AG04450 (cell line): ENCODE measurements around the gene C22orf15. TPM values are rescaled to one million over a fixed set of nuclear protein-coding genes. Genes with fewer than 3 reads are reported as not detected.

ENCODE experiments used
- CTCF ChIA-PET: fragments of 300-600, 350-600 bp; formaldehyde crosslinking; extraction: SDS; loops from one replicate; lab custom pipeline; 2022; ENCODE audit warnings: antibody characterized with exemption, inconsistent platforms; lab: Charles Lee
- POLR2A ChIA-PET: fragments of 350-600 bp; formaldehyde crosslinking; extraction: SDS; loops from one replicate; lab custom pipeline; 2021; ENCODE audit warnings: antibody characterized with exemption, inconsistent platforms; lab: Yijun Ruan, JAX
- DNase-seq: peaks from one replicate; pipeline ENCODE4 v3.0.0-alpha.2; 2011; ENCODE audit warnings: low read depth, low spot score
- H3K27ac ChIP-seq: one replicate; pipeline ENCODE4 v1.5.1; 2012; ENCODE audit warnings: low read depth, low read length, control low read depth
- H3K27me3 ChIP-seq: one replicate; pipeline ENCODE4 v1.6.0; 2012; ENCODE audit warnings: low read length; ENCODE audit not compliant: control insufficient read depth, insufficient read depth
- H3K4me3 ChIP-seq: 2 replicates; pipeline ENCODE4 v1.5.1; 2011; ENCODE audit warnings: mild to moderate bottlenecking, low read depth, low read length, control low read depth
- H3K9me3 ChIP-seq: 2 replicates; pipeline ENCODE4 v1.5.1; 2012; ENCODE audit warnings: low read length; ENCODE audit not compliant: control insufficient read depth, insufficient read depth
- polyA plus RNA-seq: library from polyadenylated mRNA; depleted of rRNA; stranded (reverse); fragments of >200 nt; gene quantifications from 2 replicates; pipeline ENCODE4 v1.2.3, GENCODE V29; 2011
- TF ChIP-seq, protein P1 (sequence below): IDR thresholded peaks from 2 replicates; pipeline ENCODE4 v1.5.1; 2011; ENCODE audit warnings: low read depth, low read length, control low read depth, inconsistent platforms

The C22orf15 gene
- polyA plus RNA-seq, 1 experiment: 2.1 TPM

DNA sequence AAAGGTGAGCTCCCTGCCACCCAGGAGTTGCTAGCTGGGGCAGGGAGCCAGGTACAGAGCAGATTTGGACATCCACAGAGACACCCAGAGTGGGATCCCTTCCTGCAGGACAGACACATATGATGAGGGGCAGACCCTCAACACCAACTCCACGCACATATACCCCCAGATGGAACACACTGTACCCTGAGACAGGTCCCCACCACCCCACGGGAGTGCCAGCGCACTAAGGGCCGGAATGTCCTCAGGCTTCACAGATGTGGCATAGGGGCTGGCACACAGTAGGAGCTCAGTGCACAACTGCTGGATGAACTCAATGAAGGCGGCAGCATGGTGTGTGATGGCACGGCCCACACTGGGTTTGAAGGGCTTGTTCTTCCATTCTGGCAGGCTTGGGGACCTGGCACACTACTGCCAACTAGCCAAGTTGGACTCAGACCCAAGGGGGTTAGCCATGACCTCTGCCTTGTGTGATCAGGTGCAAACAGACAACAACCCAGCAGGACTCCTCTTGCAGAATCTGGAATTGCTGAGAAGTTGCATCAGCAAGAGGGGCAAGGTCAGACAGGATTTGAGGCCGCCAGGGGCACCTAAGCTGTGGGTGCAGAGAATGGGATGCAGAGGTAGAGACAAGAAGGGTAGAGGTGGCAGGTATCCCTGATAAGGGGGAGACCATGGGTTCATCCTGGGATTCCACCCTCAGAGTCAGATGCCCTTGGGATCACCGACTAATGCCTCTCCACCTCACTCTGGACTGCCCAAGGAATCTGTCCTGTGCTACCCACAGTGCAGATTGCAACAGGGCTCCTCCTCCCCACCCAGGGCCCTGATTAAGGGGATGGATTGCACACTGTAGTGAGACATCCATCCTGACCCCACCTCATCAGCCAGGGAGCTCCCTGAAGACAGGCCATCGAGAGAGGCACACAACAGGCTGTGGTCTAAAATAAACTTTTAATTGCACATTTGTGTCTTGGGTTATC, 2.4 kb downstream of the C22orf15 start:
- Histone ChIP-seq H3K9me3 (no peaks in the 10 kb centered on the region), H3K27ac (no peak overlapping the region), H3K27me3 (no peaks in the 10 kb centered on the region), H3K4me3 (no peak overlapping the region)
- ChIA-PET POLR2A (interaction anchor here (0.7 kb wide), 1 partner anchor 79 kb away, joined by 5 read pairs; no protein-coding TSS in a partner anchor), CTCF (interaction anchor here (0.6 to 1.7 kb wide), 3 partner anchors 66 to 272 kb away, joined by 4 to 5 read pairs (median 4); no protein-coding TSS in a partner anchor)
- TF ChIP-seq, protein P1, sequence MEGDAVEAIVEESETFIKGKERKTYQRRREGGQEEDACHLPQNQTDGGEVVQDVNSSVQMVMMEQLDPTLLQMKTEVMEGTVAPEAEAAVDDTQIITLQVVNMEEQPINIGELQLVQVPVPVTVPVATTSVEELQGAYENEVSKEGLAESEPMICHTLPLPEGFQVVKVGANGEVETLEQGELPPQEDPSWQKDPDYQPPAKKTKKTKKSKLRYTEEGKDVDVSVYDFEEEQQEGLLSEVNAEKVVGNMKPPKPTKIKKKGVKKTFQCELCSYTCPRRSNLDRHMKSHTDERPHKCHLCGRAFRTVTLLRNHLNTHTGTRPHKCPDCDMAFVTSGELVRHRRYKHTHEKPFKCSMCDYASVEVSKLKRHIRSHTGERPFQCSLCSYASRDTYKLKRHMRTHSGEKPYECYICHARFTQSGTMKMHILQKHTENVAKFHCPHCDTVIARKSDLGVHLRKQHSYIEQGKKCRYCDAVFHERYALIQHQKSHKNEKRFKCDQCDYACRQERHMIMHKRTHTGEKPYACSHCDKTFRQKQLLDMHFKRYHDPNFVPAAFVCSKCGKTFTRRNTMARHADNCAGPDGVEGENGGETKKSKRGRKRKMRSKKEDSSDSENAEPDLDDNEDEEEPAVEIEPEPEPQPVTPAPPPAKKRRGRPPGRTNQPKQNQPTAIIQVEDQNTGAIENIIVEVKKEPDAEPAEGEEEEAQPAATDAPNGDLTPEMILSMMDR: no peak
- no peak for DNase-seq

DNA sequence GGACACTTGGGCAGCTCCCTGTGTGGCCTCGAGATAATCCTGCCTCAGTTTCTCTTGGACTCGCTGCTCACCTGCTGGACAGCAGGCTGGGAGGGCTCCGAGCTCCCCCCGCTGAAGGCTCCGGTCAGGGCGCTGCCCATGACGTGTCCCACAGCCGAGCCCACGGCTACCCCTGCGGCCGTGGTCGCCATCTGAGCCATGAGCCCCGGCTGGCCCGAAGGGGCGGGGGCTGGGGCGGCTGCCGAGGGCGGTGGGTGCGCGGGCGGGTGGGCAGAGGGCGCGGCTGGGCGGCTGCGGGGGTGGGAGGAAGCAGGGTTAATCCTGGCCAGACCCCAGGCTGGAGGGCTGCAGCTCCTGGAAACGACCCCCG, 4.5 kb downstream of the C22orf15 start:
- no peak overlapping the region for H3K27ac ChIP-seq
- H3K9me3 ChIP-seq: no peaks in the 10 kb centered on the region
- CTCF ChIA-PET: interaction anchor here (0.5 to 3.3 kb wide), 4 partner anchors 10 to 83 kb away, joined by 3 to 36 read pairs (median 4); no protein-coding TSS in a partner anchor
- TF ChIP-seq, protein P1: no peak
- no peaks in the 10 kb centered on the region for H3K27me3 ChIP-seq
- POLR2A ChIA-PET: interaction anchor here (1.2 kb wide), 1 partner anchor 19 kb away, joined by 3 read pairs; the partner anchor contains the start of gene SMARCB1
- no peak for DNase-seq
- H3K4me3 ChIP-seq: peak overlapping the region; percentile 59

DNA sequence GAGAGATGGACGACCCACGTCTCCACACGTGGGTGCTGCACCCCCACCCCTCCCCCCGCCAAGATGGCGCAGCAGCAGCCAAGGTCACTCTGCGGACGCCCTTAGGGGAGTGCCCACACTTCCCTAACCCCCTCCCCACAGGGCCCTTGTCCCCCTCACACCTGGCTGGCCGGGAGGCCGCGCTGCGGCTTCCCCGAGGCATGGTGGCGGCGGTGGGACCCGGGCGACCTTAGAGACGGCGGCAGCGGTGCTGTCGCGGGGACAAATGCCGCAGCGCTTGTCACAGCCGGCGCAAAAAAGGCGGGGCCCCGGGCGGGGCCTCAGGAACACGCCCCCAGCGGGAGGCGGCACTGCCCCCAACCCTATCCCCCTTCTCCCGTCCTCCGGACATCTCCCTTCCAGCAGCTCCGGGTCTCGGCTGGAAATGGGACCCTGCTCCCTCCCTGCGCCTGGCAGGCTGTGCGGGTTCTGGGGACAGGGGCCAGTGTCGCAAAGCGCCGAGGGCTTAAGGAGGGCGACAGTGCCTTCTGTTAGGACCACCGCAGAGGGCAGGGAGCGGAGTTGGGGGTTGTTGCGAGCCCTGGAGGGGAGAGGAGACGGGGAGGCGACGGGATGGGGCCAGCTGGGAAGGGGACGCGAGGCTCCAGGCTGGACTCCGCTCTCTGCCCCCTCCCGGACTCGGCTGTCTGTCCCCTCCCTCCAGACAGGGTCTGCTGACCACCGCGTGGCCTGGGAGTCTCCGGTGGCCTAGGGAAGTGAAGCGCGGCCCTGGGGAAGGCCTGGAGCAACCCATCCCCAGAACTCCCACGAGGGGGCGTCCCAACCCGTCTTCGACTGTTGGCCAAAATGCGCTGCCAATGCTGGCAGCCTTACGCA, 5.1 kb downstream of the C22orf15 start, which contains the start of gene CHCHD10:
TSS of gene CHCHD10 (minus strand) at position 300 of the 876 bp plus-strand sequence. CDS start at position 202, 98 bp downstream.
- POLR2A ChIA-PET: no interaction called here
- peak within 1 kb of the TSS; percentile 59 for H3K4me3 ChIP-seq
- no peaks in the 10 kb centered on the region for H3K9me3 ChIP-seq
- TF ChIP-seq, protein P1: peak; percentile 79
- CTCF ChIA-PET: interaction anchor here (0.5 to 3.3 kb wide), 6 partner anchors 9 to 91 kb away, joined by 3 to 36 read pairs (median 4); no protein-coding TSS in a partner anchor
- no peak for DNase-seq
- H3K27ac ChIP-seq: no peak within 1 kb of the TSS
- no peaks in the 10 kb centered on the region for H3K27me3 ChIP-seq

DNA sequence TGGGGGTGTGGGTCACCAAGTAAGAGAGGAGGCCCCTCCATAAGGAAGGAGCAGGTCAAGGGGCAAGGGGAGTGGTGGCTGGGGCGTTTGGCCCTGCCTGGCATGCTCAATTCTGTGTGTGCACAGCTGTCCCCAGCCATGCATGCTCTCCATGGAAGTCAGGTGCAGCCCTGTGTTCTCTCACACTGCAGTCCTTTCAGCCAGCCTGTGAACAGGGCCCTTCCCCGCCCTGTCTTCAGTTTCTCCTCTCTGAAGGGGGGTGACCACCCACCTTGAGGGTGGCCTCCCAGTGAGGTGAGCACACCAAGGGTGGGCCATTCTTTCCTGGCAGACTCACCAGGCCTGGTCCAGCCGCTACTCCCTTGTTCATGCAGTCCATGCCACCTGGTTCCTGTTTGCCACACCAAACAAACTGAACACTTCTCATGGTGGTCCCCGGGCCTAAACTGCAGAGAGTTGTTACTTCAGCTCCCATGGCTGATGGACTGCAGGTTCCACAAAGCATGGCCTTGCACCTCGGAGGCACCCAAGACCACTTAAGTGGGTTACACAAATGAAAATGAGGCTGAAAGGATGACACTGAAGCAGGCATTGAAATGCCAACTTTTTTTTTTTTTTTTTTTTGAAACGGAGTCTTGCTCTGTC, 6.7 kb downstream of the C22orf15 start:
- Histone ChIP-seq H3K27me3 (no peaks in the 10 kb centered on the region), H3K4me3 (no peak overlapping the region), H3K9me3 (no peaks in the 10 kb centered on the region; the same call in 1 of the 2 replicates), H3K27ac (no peak overlapping the region)
- CTCF ChIA-PET: interaction anchor here (0.8 to 3.3 kb wide), 10 partner anchors 9 to 89 kb away, joined by 3 to 36 read pairs (median 4); partner anchors contain the start of gene ZNF70
- POLR2A ChIA-PET: no interaction called here
- DNase-seq: no peak
- TF ChIP-seq, protein P1: no peak
